GM11168 (cell line): ENCODE results near the gene CLOCK.

Experiments used
- in situ Hi-C: fragments of 300-500 bp; cut with MboI; formaldehyde crosslinking; loops from one replicate; pipeline ENCODE4 v1.12.0; 2022; ENCODE audit warnings: low sequenced_read_pairs; ENCODE audit not compliant: unreplicated experiment

The CLOCK gene

GRCh38 chr4:55395218-55395528 lies 151.5 kb downstream of the CLOCK start:
- in situ Hi-C loops: no loop called here

- in situ Hi-C loops: no loop called here
Measured at GRCh38 chr4:55393461-55394320, 153.0 kb downstream of the CLOCK start.

- in situ Hi-C loops: no loop called here
Measured at GRCh38 chr4:55386840-55387239, 159.9 kb downstream of the CLOCK start.

GRCh38 chr4:55386073-55386472 lies 160.6 kb downstream of the CLOCK start:
- in situ Hi-C loops: no loop called here

- in situ Hi-C loops: no loop called here
Measured at GRCh38 chr4:55385201-55385649, 161.5 kb downstream of the CLOCK start.

- in situ Hi-C loops: no loop called here
Measured at GRCh38 chr4:55382488-55383003, 164.2 kb downstream of the CLOCK start.

GRCh38 chr4:55381502-55381901 lies 165.2 kb downstream of the CLOCK start:
- in situ Hi-C loops: no loop called here

- in situ Hi-C loops: no loop called here
Measured at GRCh38 chr4:55380576-55380975, 166.1 kb downstream of the CLOCK start.

- in situ Hi-C loops: no loop called here
Measured at GRCh38 chr4:55378617-55379467, 167.9 kb downstream of the CLOCK start.
